Keratinocyte (primary cell): ENCODE measurements around the gene TMEM9B.

ENCODE experiments used
- EZH2 ChIP-seq: IDR thresholded peaks from one replicate; pipeline ENCODE4 v1.6.1; 2012; ENCODE audit warnings: inconsistent platforms, mild to moderate bottlenecking, low read length, moderate library complexity
- TF ChIP-seq, protein P1 (sequence below), 3 experiments: IDR thresholded peaks in 1 of 3; conservative IDR thresholded peaks in 1 of 3; optimal IDR thresholded peaks in 1 of 3; 2 replicates in 2 of 3; 3 replicates in 1 of 3; pipeline versions ENCODE3 to v1.5.1; 2011; ENCODE audit warnings: low read length in 3 of 3, mild to moderate bottlenecking in 3 of 3, moderate library complexity in 2 of 3, control low read depth in 1 of 3, inconsistent platforms in 1 of 3; ENCODE audit not compliant: insufficient read depth in 2 of 3; ENCODE audit errors: extremely low read depth in 1 of 3

DNA sequence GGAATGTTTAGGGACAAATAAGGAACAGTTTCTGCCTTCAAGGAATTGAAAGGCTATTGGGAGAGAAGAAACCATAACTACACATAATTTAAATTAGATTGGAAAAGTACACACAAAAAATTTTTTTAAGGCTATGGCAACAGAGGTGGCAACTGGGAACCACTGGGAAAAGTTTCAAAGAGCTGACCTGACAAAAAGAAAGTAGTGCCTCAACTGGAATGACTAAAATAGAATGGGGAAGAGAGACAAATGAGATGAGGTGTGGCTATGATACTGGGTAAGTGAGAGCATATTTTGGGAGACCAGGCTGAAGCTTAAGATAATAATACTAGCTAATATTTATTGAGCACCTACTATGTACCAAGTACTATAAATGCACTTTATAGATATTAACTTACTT lies 56.1 kb downstream of the TMEM9B start:
- TF ChIP-seq, protein P1, sequence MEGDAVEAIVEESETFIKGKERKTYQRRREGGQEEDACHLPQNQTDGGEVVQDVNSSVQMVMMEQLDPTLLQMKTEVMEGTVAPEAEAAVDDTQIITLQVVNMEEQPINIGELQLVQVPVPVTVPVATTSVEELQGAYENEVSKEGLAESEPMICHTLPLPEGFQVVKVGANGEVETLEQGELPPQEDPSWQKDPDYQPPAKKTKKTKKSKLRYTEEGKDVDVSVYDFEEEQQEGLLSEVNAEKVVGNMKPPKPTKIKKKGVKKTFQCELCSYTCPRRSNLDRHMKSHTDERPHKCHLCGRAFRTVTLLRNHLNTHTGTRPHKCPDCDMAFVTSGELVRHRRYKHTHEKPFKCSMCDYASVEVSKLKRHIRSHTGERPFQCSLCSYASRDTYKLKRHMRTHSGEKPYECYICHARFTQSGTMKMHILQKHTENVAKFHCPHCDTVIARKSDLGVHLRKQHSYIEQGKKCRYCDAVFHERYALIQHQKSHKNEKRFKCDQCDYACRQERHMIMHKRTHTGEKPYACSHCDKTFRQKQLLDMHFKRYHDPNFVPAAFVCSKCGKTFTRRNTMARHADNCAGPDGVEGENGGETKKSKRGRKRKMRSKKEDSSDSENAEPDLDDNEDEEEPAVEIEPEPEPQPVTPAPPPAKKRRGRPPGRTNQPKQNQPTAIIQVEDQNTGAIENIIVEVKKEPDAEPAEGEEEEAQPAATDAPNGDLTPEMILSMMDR (optimal IDR thresholded peaks at IDR 0.05 in 1 of 3, IDR thresholded peaks at IDR 0.05 in 1 of 3, conservative IDR thresholded peaks at IDR 0.05 in 1 of 3; ENCODE audit: extremely low read depth in 1 of 3, insufficient read depth in 2 of 3, low read length in 3 of 3), result no peak
- TF ChIP-seq EZH2, result no peak
